HG02852 (cell line): ENCODE measurements around the gene GPC4.
"Not testable (repeated sequence)": the region's sequence is repeated elsewhere in the genome, so short reads cannot be mapped to it uniquely, and the experiment has no call there.

ENCODE experiments used
- ATAC-seq: cut with Tn5 transposase; IDR thresholded peaks from one replicate; pipeline ENCODE4 v1.9.1; 2021; ENCODE audit warnings: mild to moderate bottlenecking, moderate library complexity; ENCODE audit not compliant: unreplicated experiment

Gene GPC4

GRCh38 chrX:133369065-133369464 lies 46.2 kb downstream of the GPC4 start:
- ATAC-seq = no peak

GRCh38 chrX:133366735-133367134 lies 48.6 kb downstream of the GPC4 start:
- no peak for ATAC-seq

- ATAC-seq = no peak
Measured at GRCh38 chrX:133365871-133366611, 49.2 kb downstream of the GPC4 start.

GRCh38 chrX:133364865-133365264 lies 50.4 kb downstream of the GPC4 start:
- ATAC-seq = no peak

DNA sequence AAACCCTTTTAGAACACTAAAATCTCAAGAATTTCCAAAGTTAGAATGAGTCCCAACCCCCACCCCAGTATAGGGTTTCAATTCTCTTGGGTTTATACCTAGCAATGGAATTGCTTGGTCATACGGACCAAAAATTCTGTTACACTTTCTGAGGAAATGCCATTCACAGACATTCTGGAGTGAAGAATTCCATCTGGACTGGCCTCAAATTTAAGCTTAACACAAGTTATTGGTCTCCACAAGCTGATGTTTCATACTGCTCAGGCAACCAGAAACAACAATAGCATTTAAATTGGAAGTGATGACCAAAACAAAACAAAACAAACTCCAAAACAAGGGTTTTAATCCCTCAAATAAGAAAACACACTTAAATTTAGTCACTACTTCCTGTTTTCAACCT lies 51.1 kb downstream of the GPC4 start:
- ATAC-seq = no peak

- no peak for ATAC-seq
Measured at GRCh38 chrX:133362538-133362937, 52.8 kb downstream of the GPC4 start.

DNA sequence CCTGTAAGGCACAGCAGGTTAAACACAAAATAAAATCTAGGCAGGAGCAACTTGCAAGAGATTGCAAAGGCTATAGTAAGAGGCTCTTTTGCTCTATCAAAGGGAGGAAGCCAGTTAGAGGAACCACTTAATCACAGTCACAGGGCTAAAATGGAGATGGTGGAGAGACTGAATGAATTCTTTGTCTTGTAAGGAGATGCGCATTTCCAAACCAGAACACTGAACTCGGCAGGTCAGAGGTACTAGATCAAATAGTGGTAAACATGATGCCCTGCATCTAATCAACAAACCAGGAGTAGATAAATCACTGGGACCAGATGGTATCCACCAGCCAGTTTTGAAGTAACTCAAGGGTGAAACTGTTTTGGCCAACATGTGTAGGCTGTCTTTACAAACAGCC lies 55.8 kb downstream of the GPC4 start:
- no peak for ATAC-seq

GRCh38 chrX:133353233-133353632 lies 62.1 kb downstream of the GPC4 start:
- no peak for ATAC-seq

- ATAC-seq = no peak
Measured at GRCh38 chrX:133350751-133351150, 64.5 kb downstream of the GPC4 start.

DNA sequence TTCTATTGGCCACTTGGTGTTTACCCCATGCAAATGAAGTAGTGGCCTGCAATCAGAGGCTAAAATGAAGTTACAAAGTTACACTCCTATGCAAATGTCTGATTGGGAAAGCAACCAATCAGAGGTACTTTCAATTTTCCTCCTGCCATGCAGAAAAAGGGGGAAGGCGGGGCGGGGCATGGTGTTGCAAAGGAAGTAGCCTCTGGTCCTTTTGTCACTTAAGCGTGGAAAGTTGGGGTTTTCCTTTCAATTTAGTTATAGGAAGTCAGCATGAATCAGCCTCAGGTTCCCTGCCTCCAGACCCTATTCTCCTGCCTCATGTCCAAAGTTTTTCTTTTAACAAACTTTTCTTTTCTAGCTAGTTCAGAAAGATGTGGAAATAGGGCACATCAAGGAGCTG lies 69.3 kb downstream of the GPC4 start:
- no peak for ATAC-seq

DNA sequence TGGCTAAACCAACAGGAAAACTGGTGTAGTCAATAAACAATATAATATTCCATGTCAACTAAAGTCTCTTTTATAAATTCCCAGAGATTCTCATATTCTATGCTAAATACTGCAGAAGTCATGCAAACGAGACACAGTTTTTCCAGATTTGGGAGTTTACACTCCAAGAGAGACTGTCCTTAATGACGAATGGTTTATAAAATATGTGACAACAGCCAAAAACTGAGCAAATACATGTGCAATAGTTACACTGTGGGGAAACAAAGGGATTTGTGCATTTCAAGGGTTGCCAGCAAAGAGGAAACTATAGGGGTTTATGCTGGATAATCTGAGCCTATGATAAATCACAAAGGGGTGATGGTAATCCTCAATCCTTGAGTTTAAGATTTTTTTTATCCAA lies 75.7 kb downstream of the GPC4 start:
- ATAC-seq = no peak

DNA sequence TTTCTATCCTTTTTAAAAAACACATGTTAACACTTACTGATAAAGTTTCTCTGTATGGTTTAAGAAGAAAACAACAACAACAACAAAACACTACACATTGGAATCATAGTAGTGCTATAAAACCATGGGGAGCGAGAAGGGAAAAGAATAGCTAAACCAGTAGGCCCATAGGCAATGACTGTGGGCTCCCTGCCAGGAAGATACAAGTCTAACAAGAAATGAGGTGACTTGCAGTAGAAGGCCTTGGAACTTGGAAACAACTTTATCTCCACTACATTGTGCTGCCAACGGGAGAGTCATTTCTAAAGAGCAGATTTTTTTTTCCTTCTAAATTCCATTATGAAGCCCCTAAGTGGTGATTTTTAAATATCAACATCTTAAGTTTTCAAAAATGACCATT lies 78.0 kb downstream of the GPC4 start:
- ATAC-seq = no peak

DNA sequence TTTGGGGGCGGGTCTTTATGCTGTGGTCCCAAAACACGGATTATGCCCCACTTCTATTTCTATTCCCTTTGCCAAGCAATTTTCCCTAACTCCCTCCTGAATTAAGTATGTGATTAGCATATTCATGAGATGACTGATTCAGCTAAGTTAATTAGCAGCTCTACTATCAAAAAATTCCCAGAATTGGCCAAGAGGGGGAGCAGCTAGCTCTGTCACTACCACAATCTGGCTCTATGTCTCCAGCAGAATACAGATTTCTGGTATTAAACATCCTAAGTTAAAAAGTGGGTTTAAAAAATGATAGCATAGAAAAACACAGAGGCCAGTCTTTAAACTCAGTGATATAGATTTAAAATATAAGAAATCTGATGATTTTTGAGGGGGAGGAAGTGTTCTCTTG lies 80.3 kb downstream of the GPC4 start:
- no peak for ATAC-seq

GRCh38 chrX:133333154-133333750 lies 82.0 kb downstream of the GPC4 start:
- no peak for ATAC-seq

DNA sequence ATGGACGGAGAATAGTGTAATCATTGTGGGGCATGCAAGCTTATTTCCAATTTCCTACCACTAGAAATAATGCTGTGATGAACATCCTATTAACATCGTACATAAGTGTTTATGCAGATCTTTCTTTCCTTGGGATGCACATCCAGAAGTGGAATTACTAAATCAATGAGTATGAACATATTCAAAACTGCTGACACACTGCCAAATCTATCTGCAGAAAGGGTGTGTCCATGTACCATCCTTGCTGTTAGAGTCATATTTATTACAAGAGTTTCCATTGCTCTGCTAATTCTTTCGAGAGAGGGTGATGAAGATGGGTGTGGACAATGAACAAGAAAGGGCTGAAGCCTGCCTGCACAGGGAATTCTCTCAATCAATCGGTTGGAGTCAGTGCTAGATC lies 82.6 kb downstream of the GPC4 start:
- no peak for ATAC-seq

GRCh38 chrX:133330956-133331355 lies 84.3 kb downstream of the GPC4 start:
- ATAC-seq = no peak

DNA sequence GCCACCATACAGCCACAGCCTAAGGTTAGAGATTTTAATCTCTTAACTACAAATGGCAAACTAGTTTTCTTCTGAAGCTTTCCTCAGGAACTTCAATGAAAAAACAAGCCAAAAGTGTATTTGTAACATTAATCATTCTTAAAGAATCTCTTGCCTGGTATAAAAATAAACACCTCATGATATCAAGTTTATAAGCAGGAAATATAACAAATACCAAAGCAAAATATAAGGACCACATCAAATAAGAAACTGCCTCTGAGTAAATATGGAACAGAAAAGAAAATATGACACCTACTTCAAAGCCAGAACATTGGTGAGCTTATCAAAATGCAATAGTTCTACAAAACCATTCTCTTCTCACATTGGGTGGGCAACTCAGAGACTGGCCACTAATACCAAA lies 89.9 kb downstream of the GPC4 start:
- no peak for ATAC-seq

GRCh38 chrX:133323431-133323830 lies 91.9 kb downstream of the GPC4 start:
- no peak for ATAC-seq

DNA sequence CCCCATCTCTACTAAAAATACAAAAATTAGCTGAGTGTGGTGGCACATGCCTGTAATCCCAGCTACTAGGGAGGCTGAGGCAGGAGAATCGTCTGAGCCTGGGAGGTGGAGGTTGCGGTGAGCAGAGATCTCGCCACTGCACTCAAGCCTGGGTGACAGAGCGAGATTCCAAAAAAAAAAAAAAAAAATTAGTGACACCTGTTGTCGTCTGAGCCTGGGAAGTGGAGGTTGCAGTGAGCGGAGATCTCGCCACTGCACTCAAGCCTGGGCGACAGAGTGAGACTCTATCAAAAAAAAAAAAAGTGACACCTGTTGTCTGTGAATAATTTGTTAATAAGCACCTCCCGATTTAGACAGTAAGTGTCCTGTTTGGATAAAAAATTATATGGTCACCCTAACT lies 93.0 kb downstream of the GPC4 start:
- ATAC-seq = not testable (repeated sequence)

- ATAC-seq = no peak
Measured at GRCh38 chrX:133321451-133321850, 93.8 kb downstream of the GPC4 start.

GRCh38 chrX:133314281-133314680 lies 101.0 kb downstream of the GPC4 start:
- ATAC-seq = no peak

GRCh38 chrX:133308499-133308897 lies 106.8 kb downstream of the GPC4 start:
- ATAC-seq = no peak
